H9 (cell line): Measurements from ENCODE around the gene MTHFD1. TPM values are rescaled to one million over a fixed set of nuclear protein-coding genes. Genes with fewer than 3 reads are reported as not detected.

Experiments
- DNase-seq: peaks from one replicate; pipeline ENCODE4 v3.0.0-alpha.2; 2017
- H2AFZ ChIP-seq: one replicate; pipeline ENCODE4 v1.6.1; 2013; ENCODE audit warnings: mild to moderate bottlenecking, low read length, control low read depth, moderate library complexity
- H2AK5ac ChIP-seq: 2 replicates; pipeline ENCODE4 v1.6.1; 2013; ENCODE audit warnings: low read length, control low read depth, mixed read lengths; ENCODE audit not compliant: insufficient read length
- H2BK120ac ChIP-seq: one replicate; pipeline ENCODE4 v1.6.1; 2013; ENCODE audit warnings: low read depth, mild to moderate bottlenecking, low read length, control low read depth, inconsistent platforms; ENCODE audit not compliant: poor library complexity, severe bottlenecking
- H2BK12ac ChIP-seq: 2 replicates; pipeline ENCODE4 v1.6.1; 2013; ENCODE audit warnings: low read length, control low read depth, mixed read lengths, low read depth; ENCODE audit not compliant: insufficient read length
- H2BK15ac ChIP-seq: 2 replicates; pipeline ENCODE4 v1.6.1; 2013; ENCODE audit warnings: low read depth, low read length, control low read depth
- H2BK20ac ChIP-seq: one replicate; pipeline ENCODE4 v1.6.1; 2013; ENCODE audit warnings: low read depth, mild to moderate bottlenecking, low read length, control low read depth, inconsistent platforms; ENCODE audit not compliant: poor library complexity, severe bottlenecking
- H2BK5ac ChIP-seq: 2 replicates; pipeline ENCODE4 v1.6.1; 2013; ENCODE audit warnings: low read length, control low read depth, mixed read lengths; ENCODE audit not compliant: insufficient read length
- H3K14ac ChIP-seq: 2 replicates; pipeline ENCODE4 v1.6.1; 2013; ENCODE audit warnings: low read length, control low read depth; ENCODE audit not compliant: insufficient read depth
- H3K18ac ChIP-seq: 2 replicates; pipeline ENCODE4 v1.6.1; 2013; ENCODE audit warnings: low read depth, mild to moderate bottlenecking, mixed read lengths, low read length, control low read depth; ENCODE audit not compliant: insufficient read length
- H3K23ac ChIP-seq: 2 replicates; pipeline ENCODE4 v1.6.1; 2013; ENCODE audit warnings: low read length, control low read depth, mixed read lengths, low read depth; ENCODE audit not compliant: insufficient read length
- H3K23me2 ChIP-seq: 2 replicates; pipeline ENCODE4 v1.6.1; 2013; ENCODE audit warnings: low read depth, mild to moderate bottlenecking, mixed read lengths, low read length, control low read depth; ENCODE audit not compliant: insufficient read length, poor library complexity, severe bottlenecking
- H3K27ac ChIP-seq: 2 replicates; pipeline ENCODE4 v1.5.1; 2013; ENCODE audit warnings: low read length, control low read depth, mixed read lengths, low read depth; ENCODE audit not compliant: insufficient read length
- H3K27me3 ChIP-seq: 2 replicates; pipeline ENCODE4 v1.6.1; 2013; ENCODE audit warnings: low read length, control low read depth, inconsistent platforms; ENCODE audit not compliant: insufficient read depth
- H3K4ac ChIP-seq: 2 replicates; pipeline ENCODE4 v1.6.1; 2013; ENCODE audit warnings: low read depth, mild to moderate bottlenecking, control low read depth, inconsistent platforms, low read length, moderate library complexity
- H3K4me1 ChIP-seq: 2 replicates; pipeline ENCODE4 v1.6.1; 2013; ENCODE audit warnings: low read length, control low read depth, inconsistent platforms; ENCODE audit not compliant: insufficient read depth
- H3K4me2 ChIP-seq: 2 replicates; pipeline ENCODE4 v1.6.1; 2013; ENCODE audit warnings: low read length, control low read depth, mixed read lengths; ENCODE audit not compliant: insufficient read length, insufficient read depth
- H3K56ac ChIP-seq: 2 replicates; pipeline ENCODE4 v1.6.1; 2013; ENCODE audit warnings: low read depth, mild to moderate bottlenecking, mixed read lengths, low read length, control low read depth; ENCODE audit not compliant: insufficient read length
- H3K79me1 ChIP-seq: 2 replicates; pipeline ENCODE4 v1.6.1; 2013; ENCODE audit warnings: low read depth, mild to moderate bottlenecking, moderate library complexity, low read length, control low read depth, inconsistent platforms; ENCODE audit not compliant: insufficient read depth, poor library complexity, severe bottlenecking
- H3K79me2 ChIP-seq: 2 replicates; pipeline ENCODE4 v1.6.1; 2013; ENCODE audit warnings: low read length, control low read depth, inconsistent platforms; ENCODE audit not compliant: insufficient read depth
- H3K9ac ChIP-seq: 2 replicates; pipeline ENCODE4 v1.6.1; 2013; ENCODE audit warnings: low read length, control low read depth, mixed read lengths; ENCODE audit not compliant: insufficient read length; ENCODE audit errors: extremely low read depth
- H3K9me3 ChIP-seq: one replicate; pipeline ENCODE4 v1.6.1; 2013; ENCODE audit warnings: low read depth, low read length, inconsistent platforms; ENCODE audit not compliant: control insufficient read depth
- H3T11ph ChIP-seq: one replicate; pipeline ENCODE4 v1.6.1; 2013; ENCODE audit warnings: mild to moderate bottlenecking, low read length, control low read depth, inconsistent platforms
- H4K20me1 ChIP-seq: one replicate; pipeline ENCODE4 v1.6.1; 2013; ENCODE audit not compliant: control insufficient read depth, insufficient read length, insufficient read depth
- H4K5ac ChIP-seq: 2 replicates; pipeline ENCODE4 v1.6.1; 2013; ENCODE audit warnings: low read depth, mild to moderate bottlenecking, mixed read lengths, low read length, control low read depth; ENCODE audit not compliant: insufficient read length
- H4K8ac ChIP-seq: replicated peaks from 2 replicates; pipeline ENCODE4 v1.6.1; 2013; ENCODE audit warnings: low read length, control low read depth, mixed read lengths, low read depth; ENCODE audit not compliant: insufficient read length
- H4K91ac ChIP-seq: 2 replicates; pipeline ENCODE4 v1.6.1; 2013; ENCODE audit warnings: low read depth, mild to moderate bottlenecking, moderate library complexity, mixed read lengths, low read length, control low read depth; ENCODE audit not compliant: insufficient read length
- H3K27ac Mint-ChIP-seq, 3 experiments: 2 replicates in 2 of 3; 3 replicates in 1 of 3; pipeline ENCODE4 v1.8.0; 2020 to 2021; ENCODE audit warnings: mixed read lengths in 3 of 3, mild to moderate bottlenecking in 1 of 3, moderate library complexity in 1 of 3
- H3K27me3 Mint-ChIP-seq: 2 replicates; pipeline ENCODE4 v1.8.0; 2021; ENCODE audit warnings: low read depth, mild to moderate bottlenecking, moderate library complexity, mixed read lengths
- H3K36me3 Mint-ChIP-seq, 3 experiments: 2 replicates in 2 of 3; 3 replicates in 1 of 3; pipeline ENCODE4 v1.8.0; 2020 to 2021; ENCODE audit warnings: low read depth in 3 of 3, mixed read lengths in 3 of 3; ENCODE audit not compliant: insufficient read depth in 1 of 3
- H3K4me1 Mint-ChIP-seq, 2 experiments: 2 replicates each; pipeline ENCODE4 v1.8.0; 2020; ENCODE audit warnings: mixed read lengths in 2 of 2
- H3K4me3 Mint-ChIP-seq, 2 experiments: 2 replicates in 1 of 2; 3 replicates in 1 of 2; pipeline ENCODE4 v1.8.0; 2020 to 2021; ENCODE audit warnings: mild to moderate bottlenecking in 2 of 2, mixed read lengths in 2 of 2, moderate library complexity in 1 of 2
- H3K9me3 Mint-ChIP-seq, 2 experiments: 2 replicates in 1 of 2; 3 replicates in 1 of 2; pipeline ENCODE4 v1.8.0; 2020; ENCODE audit warnings: mild to moderate bottlenecking in 2 of 2, mixed read lengths in 2 of 2, moderate library complexity in 1 of 2
- CTCF ChIP-seq: fragments of 200-600 bp; sonication (generic); conservative IDR thresholded peaks from 3 replicates; pipeline ENCODE4 v1.8.0; 2021; ENCODE audit warnings: antibody characterized with exemption, mild to moderate bottlenecking
- WGBS: extraction: QIAGEN DNeasy Blood & Tissue Kit; methylation state at CpG from one replicate; pipeline ENCODE4 v1.1.7; 2013; ENCODE audit warnings: missing lambda C conversion rate, low lambda C conversion rate, mixed read lengths; ENCODE audit not compliant: insufficient read length; ENCODE audit errors: extremely low coverage; 5-methylcytosine and 5-hydroxymethylcytosine counted together
- total RNA-seq: library from RNA; stranded (reverse); gene quantifications from 2 replicates; pipeline ENCODE4 v1.2.1, GENCODE V29; 2021

Gene MTHFD1
- total RNA-seq, 1 experiment from 2014 or later: 203 TPM

- Mint-ChIP-seq H3K27me3 (no peaks in the 10 kb centered on the region), H3K9me3 (no peaks in the 10 kb centered on the region), H3K36me3 (peaks cover 28 to 80% (median 49%) of the 10 kb centered on the region in 3 experiments; a peak in 6 of 7 replicates), H3K4me1 (no peaks in the 10 kb centered on the region), H3K4me3 (no peak overlapping the region), H3K27ac (no peak overlapping the region)
- WGBS: no CpG with 5 or more reads among the region's 2 CpGs
- Histone ChIP-seq H2BK15ac (no peak overlapping the region), H3K14ac (no peak overlapping the region), H2BK5ac (no peak overlapping the region), H3K18ac (no peak overlapping the region), H3K4me1 (no peaks in the 10 kb centered on the region), H3K9ac (no peak overlapping the region), H3K4me2 (no peak overlapping the region), H3K9me3 (no peaks in the 10 kb centered on the region), H3K79me1 (no peaks in the 10 kb centered on the region), H4K8ac (no peak overlapping the region), H4K20me1 (no peaks in the 10 kb centered on the region), H3T11ph (no peak overlapping the region), H2BK120ac (no peak overlapping the region), H2AFZ (no peak overlapping the region), H3K27me3 (no peaks in the 10 kb centered on the region), H4K5ac (no peak overlapping the region), H4K91ac (no peak overlapping the region), H3K23me2 (no peaks in the 10 kb centered on the region), H2AK5ac (no peak overlapping the region), H2BK20ac (no peak overlapping the region), H3K27ac (no peak overlapping the region), H3K56ac (no peak overlapping the region), H3K23ac (no peak overlapping the region), H3K79me2 (no peaks in the 10 kb centered on the region), H3K4ac (no peak overlapping the region), H2BK12ac (no peak overlapping the region)
- no peak for DNase-seq
- no peak for TF ChIP-seq CTCF
These were observed 62.1 kb downstream of the MTHFD1 start for GRCh38 chr14:64450255-64450654.
